GM21528 (cell line): Measurements from ENCODE around the gene RBMX.
"Not testable (repeated sequence)": the region's sequence is repeated elsewhere in the genome, so short reads cannot be mapped to it uniquely, and the experiment has no call there.

Experiments used
- ATAC-seq: cut with Tn5 transposase; IDR thresholded peaks from one replicate; pipeline ENCODE4 v1.9.1; 2021; ENCODE audit warnings: mild to moderate bottlenecking, moderate library complexity; ENCODE audit not compliant: unreplicated experiment, low FRiP score

RBMX gene

DNA sequence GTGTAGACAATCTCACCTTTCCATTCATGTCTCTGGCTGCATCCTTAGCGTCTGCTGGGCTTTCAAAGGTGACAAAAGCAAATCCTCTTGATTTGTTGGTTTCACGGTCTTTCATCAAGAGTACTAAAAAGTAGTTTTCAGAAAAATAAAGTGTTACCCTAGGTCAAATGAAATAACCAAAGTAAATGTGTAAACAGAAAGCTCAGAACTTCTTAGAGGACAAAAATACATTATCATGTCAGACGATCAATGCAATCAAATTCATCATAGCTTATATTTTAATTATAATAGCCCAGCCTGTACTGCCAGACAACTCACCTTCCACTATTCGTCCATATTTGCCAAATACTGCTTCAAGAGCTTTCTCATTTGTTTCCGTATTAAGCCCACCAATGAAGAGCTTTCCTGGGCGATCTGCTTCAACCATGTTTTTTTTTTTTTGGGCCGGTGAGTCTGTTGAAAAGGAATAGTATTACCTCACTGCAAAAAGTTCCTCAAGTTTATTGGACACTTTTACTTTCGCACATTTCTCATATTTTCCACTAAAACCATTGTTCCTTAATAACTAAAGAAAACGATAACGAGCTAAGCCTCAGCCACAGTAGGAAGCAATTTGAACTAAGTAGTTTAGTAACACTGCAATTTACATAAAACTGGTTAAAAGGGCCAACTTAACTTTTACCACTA lies 1.4 kb downstream of the RBMX start:
- no peak for ATAC-seq

DNA sequence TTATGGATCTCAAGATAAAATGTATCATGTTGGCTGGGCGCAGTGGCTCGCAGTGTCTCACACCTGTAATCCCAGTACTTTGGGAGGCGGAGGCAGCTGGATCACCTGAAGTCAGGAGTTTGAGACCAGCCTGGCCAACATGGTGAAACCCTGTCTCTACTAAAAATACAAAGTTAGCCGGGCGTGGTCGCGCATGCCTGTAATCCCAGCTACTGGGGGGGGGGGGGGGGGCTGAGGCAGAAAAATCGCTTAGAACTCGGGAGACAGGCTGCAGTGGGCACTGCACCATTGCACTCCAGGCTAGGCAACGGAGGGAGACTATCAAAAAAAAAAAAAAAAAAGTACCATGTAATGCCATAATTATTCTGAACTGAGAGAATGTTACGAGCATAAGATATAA lies 2.1 kb downstream of the RBMX start:
- no peak for ATAC-seq

DNA sequence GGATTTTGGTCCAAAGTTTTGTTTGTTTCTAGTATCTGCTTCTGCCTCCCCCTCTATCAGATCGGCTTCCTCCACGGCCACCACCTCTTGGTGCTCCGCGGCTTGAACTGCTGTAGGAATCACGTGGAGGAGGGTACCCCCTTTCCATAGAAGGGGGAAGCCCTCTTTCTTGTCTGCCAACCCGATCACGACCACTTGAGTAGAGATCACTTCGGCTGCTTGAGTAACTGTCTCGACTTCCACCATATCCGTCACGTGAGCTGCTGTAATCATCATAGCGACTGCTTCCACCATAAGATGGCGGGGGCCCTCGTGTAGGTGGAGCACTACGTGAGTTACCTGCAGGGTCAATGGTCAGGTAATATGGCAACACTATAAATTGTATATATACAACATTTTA lies 6.4 kb downstream of the RBMX start:
- ATAC-seq = not testable (repeated sequence)

- ATAC-seq = not testable (repeated sequence)
Observed at GRCh38 chrX:136873210-136873609, 7.3 kb downstream of the RBMX start.

DNA sequence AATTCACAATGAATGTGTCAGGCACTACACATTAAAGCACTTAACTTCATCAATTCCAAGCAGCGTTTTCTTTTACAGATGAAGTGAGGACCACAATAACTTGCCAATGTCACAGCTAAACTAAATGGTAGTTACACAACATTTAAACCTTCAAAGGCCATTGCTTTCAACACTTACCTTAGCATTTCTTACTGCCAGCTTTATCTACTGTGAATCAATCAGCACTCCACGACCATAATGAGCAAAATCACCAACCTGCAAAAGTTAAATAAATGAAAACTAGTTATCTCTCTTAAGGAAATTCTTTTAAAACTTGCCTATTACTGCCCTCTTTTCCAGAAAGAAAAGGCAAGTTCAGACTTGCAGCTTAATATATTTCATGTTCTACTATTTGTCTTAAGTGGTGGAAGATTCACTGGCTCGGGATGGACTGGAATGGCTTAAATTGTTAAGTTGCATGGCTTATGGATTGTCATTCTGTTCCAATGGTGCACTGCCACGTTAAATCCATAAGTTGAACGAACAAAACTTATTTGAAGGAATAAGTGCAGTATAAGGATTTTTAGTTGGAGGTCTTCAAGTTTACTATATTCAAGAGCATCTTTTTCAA lies 8.3 kb downstream of the RBMX start:
- no peak for ATAC-seq

DNA sequence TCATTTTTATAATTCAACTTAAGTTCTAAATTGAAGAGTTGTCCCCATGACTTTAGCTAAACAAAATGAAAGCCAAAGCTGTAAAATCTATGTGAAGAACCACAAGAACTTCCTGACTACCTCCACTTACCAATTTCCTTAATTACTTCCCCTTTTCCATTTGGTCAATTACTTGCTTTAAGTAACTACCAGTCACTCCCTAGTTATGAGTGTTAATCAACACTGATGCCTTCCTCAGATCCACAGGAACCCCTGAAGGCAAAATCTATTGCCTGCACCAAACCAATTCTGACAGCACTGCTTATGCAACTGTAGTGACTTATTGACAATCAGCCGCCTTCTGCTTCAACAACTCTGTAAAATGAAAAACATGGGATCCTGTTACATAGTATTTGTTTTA lies 10.5 kb downstream of the RBMX start:
- no peak for ATAC-seq

- no peak for ATAC-seq
Observed at GRCh38 chrX:136868283-136869055, 12.1 kb downstream of the RBMX start.

DNA sequence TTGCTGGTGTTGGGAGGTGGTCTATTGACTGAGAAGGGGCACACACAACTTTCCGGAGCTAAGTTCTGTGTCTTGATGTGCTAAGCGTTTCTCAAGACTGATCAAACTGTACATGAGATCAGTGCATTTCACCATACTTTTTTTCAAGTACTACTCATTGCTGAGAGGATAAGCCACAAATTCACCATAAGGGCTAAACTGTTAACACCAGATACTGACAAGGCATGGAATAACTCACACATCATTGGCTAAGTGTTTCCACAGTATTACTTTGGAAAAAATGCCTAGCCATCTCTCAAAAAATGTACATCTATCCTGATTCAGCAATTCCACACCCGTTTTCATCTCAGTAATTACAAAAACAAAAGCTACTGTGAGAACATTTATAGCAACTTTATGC lies 13.0 kb downstream of the RBMX start:
- ATAC-seq = no peak

- no peak for ATAC-seq
Observed at GRCh38 chrX:136867096-136867491, 13.4 kb downstream of the RBMX start.

- ATAC-seq = no peak
Observed at GRCh38 chrX:136866337-136867095, 14.0 kb downstream of the RBMX start.

DNA sequence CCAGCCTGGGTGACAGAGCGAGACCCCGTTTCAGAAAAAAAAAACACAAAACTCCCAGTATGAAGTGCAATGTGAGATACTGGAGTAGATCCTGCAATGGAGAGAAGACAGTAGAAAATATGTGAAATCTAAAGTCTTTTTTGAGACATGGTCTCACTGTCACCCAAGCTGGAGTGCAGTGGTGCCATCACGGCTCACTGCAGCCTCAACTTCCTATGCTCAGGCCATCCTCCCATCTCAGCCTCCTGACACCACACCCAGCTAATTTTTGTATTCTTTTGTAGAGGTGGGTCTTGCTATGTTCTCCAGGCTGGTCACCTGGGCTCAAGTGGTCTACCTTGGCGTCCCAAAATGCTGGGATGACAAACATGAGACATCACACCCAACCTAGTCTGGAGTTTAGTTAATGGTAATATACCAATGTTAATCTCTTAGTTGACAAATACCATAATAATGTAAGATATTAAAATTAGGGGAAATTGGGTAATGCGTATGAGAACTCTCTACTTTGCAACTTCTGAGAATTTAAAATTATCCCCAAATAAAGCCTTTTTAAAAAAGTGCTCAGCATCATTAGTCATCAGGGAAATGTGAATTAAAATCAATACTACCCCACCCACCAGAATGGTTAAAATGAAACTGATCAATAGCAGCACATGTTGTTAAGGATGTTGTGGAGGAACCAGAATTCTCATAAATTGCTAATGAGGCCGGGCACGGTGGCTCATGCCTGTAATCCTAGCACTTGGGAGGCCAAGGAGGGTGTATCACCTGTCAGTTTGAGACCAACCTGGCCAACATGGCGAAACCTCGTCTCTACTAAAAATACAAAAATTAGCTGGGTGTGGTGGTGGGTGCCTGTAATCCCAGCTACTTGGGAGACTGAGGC lies 15.0 kb downstream of the RBMX start:
- ATAC-seq = no peak

GRCh38 chrX:136863826-136864225 lies 16.7 kb downstream of the RBMX start:
- ATAC-seq = no peak

GRCh38 chrX:136862546-136862945 lies 18.0 kb downstream of the RBMX start:
- ATAC-seq = no peak

GRCh38 chrX:136861877-136862276 lies 18.6 kb downstream of the RBMX start:
- ATAC-seq = no peak

DNA sequence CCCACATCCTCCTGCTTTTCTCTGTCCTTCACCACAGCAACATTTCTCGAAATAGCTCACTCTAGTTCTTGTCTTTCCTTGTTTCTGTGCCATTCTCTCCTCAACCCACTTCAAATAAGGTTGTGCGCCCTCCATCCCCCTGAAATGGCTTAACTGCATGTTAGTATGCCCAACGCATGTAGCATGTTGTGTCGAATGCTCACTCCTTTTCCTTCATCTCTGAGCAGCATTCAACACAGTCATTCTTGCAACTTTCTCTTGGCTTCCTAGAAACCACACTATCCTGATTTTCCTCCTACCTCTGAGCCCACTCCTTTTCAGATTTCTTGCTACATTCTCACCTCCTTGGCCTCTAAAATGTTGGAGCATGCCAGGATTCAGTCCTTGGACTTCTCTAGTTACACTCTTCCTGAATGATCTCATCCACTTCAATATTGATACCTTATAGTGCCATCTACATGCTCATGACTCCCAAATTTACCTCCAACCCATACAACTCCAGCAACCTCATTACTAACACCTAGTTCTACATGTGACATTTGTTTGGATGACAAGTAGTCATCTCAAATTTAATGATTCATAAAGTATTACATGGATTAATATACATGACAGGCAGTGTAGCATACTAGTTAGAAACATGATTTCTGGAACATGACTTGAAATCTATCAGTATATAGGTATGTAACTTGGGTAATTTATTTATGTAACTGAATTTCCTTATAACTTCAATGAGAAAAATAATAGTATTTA lies 22.3 kb downstream of the RBMX start:
- no peak for ATAC-seq

DNA sequence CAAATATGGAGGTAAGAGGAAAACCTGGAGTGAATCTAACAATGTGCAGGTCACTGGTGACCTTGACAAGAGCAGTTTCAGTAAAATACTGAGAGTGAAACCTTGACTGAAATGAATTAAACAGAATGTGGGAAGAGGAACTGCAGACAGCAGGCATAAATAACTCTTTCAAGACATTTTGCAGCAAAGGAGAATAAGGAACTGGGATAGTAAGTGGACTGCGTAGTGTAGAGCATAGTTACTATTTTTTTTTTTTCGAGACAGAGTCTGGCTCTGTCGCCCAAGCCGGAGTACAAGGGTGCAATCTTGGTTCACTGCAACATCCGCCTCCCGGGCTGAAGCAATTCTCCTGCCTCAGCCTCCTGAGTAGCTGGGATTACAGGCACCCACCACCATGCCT lies 24.0 kb downstream of the RBMX start:
- no peak for ATAC-seq

- no peak for ATAC-seq
Observed at GRCh38 chrX:136856050-136856449, 24.5 kb downstream of the RBMX start.

- no peak for ATAC-seq
Observed at GRCh38 chrX:136851526-136851925, 29.0 kb downstream of the RBMX start.

GRCh38 chrX:136850441-136851175 lies 29.9 kb downstream of the RBMX start:
- ATAC-seq = no peak
